MM.1S (cell line): ENCODE measurements around the gene SPEG.
"Not testable (repeated sequence)": the region's sequence is repeated elsewhere in the genome, so short reads cannot be mapped to it uniquely, and the experiment has no call there.

Experiments used
- DNase-seq: peaks from one replicate; pipeline ENCODE4 v3.0.0-alpha.2; 2015
- H2AFZ ChIP-seq: fragments of 300-600 bp; sonication (generic); 2 replicates; pipeline ENCODE4 v1.6.0; 2016; ENCODE audit warnings: antibody characterized with exemption, low read length
- H3F3A ChIP-seq: fragments of 300-600 bp; sonication (generic); 2 replicates; pipeline ENCODE4 v1.6.1; 2016; ENCODE audit warnings: mild to moderate bottlenecking, antibody characterized with exemption, low read length, moderate library complexity, mixed read lengths; ENCODE audit not compliant: insufficient read depth
- H3K27ac ChIP-seq: fragments of 300-600 bp; sonication (generic); 2 replicates; pipeline ENCODE4 v1.5.1; 2016; ENCODE audit warnings: mild to moderate bottlenecking, low read length
- H3K27me3 ChIP-seq: fragments of 300-600 bp; sonication (generic); replicated peaks from 2 replicates; pipeline ENCODE4 v1.6.0; 2016; ENCODE audit warnings: low read length; ENCODE audit not compliant: insufficient read depth
- H3K36me3 ChIP-seq: fragments of 300-600 bp; sonication (generic); replicated peaks from 2 replicates; pipeline ENCODE4 v1.6.1; 2016; ENCODE audit warnings: mild to moderate bottlenecking, low read length, mixed read lengths; ENCODE audit not compliant: insufficient read depth
- H3K4me1 ChIP-seq: fragments of 300-600 bp; sonication (generic); 2 replicates; pipeline ENCODE4 v1.6.1; 2016; ENCODE audit warnings: low read length, mixed read lengths
- H3K4me2 ChIP-seq: fragments of 300-600 bp; sonication (generic); 2 replicates; pipeline ENCODE4 v1.6.0; 2016; ENCODE audit warnings: low read depth, low read length
- H3K4me3 ChIP-seq: fragments of 300-600 bp; sonication (generic); 2 replicates; pipeline ENCODE4 v1.5.1; 2016; ENCODE audit warnings: low read length, mixed read lengths
- H3K79me2 ChIP-seq: fragments of 300-600 bp; sonication (generic); 2 replicates; pipeline ENCODE4 v1.6.1; 2016; ENCODE audit warnings: mixed run types, low read length, mixed read lengths
- H3K9ac ChIP-seq: fragments of 300-600 bp; sonication (generic); 2 replicates; pipeline ENCODE4 v1.6.1; 2016; ENCODE audit warnings: low read length, mixed read lengths
- H3K9me2 ChIP-seq: fragments of 300-600 bp; sonication (generic); replicated peaks from 2 replicates; pipeline ENCODE4 v1.6.1; 2016; ENCODE audit warnings: mild to moderate bottlenecking, low read length, mixed read lengths; ENCODE audit not compliant: insufficient read depth
- H3K9me3 ChIP-seq: fragments of 300-600 bp; sonication (generic); replicated peaks from 2 replicates; pipeline ENCODE4 v1.6.1; 2016; ENCODE audit warnings: mild to moderate bottlenecking, low read length, mixed read lengths; ENCODE audit not compliant: insufficient read depth
- H4K20me1 ChIP-seq: fragments of 300-600 bp; sonication (generic); 2 replicates; pipeline ENCODE4 v1.6.1; 2016; ENCODE audit warnings: mild to moderate bottlenecking, low read length, moderate library complexity, mixed read lengths; ENCODE audit not compliant: insufficient read depth
- CTCF ChIP-seq: fragments of 300-600 bp; sonication (generic); IDR thresholded peaks from 2 replicates; pipeline ENCODE4 v1.5.1; 2016; ENCODE audit warnings: antibody characterized with exemption, low read length, mixed read lengths
- EZH2 ChIP-seq: fragments of 300-600 bp; sonication (generic); optimal IDR thresholded peaks from 2 replicates; pipeline ENCODE3; 2017; ENCODE audit warnings: low read depth, mild to moderate bottlenecking, antibody characterized with exemption, low read length, mixed read lengths
- EZH2phosphoT487 ChIP-seq: fragments of 300-600 bp; sonication (generic); IDR thresholded peaks from 2 replicates; pipeline ENCODE4 v1.6.1; 2018; ENCODE audit warnings: antibody characterized with exemption, low read length

Gene SPEG

GRCh38 chr2:219405958-219406860, 28.4 kb upstream of the SPEG start:
- Histone ChIP-seq H4K20me1 (no peaks in the 10 kb centered on the region), H3K4me3 (no peak overlapping the region), H3K79me2 (no peaks in the 10 kb centered on the region), H3K36me3 (no peaks in the 10 kb centered on the region), H3K27ac (no peak overlapping the region), H3K9me2 (no peaks in the 10 kb centered on the region), H3F3A (no peaks in the 10 kb centered on the region), H3K27me3 (peaks cover 3% of the 10 kb centered on the region; the same call in 1 of the 2 replicates), H3K9me3 (no peaks in the 10 kb centered on the region), H3K4me1 (no peaks in the 10 kb centered on the region), H3K4me2 (no peak overlapping the region), H2AFZ (no peak overlapping the region), H3K9ac (no peak overlapping the region)
- DNase-seq = no peak
- no peak for TF ChIP-seq EZH2
- TF ChIP-seq EZH2phosphoT487 = no peak
- no peak for TF ChIP-seq CTCF

- no peaks in the 10 kb centered on the region for H3K79me2 ChIP-seq
- DNase-seq = no peak
- no peaks in the 10 kb centered on the region for H3K4me1 ChIP-seq
- no peaks in the 10 kb centered on the region for H3K9me2 ChIP-seq
- no peak overlapping the region for H3K4me3 ChIP-seq
- no peaks in the 10 kb centered on the region for H3F3A ChIP-seq
- H3K9ac ChIP-seq = no peak overlapping the region
- H3K27ac ChIP-seq = no peak overlapping the region
- H2AFZ ChIP-seq = no peak overlapping the region
- no peaks in the 10 kb centered on the region for H4K20me1 ChIP-seq
- H3K36me3 ChIP-seq = no peaks in the 10 kb centered on the region
- H3K27me3 ChIP-seq = peaks cover 3% of the 10 kb centered on the region; the same call in 1 of the 2 replicates
- no peaks in the 10 kb centered on the region for H3K9me3 ChIP-seq
- TF ChIP-seq CTCF (no peak), EZH2 (no peak), EZH2phosphoT487 (no peak)
- H3K4me2 ChIP-seq = no peak overlapping the region
These were observed 27.8 kb upstream of the SPEG start for GRCh38 chr2:219406861-219407230.

GRCh38 chr2:219407343-219407742, 27.3 kb upstream of the SPEG start:
- not testable (repeated sequence) for H3K36me3 ChIP-seq, H3K4me2 ChIP-seq, DNase-seq, H3K4me1 ChIP-seq, H3K27ac ChIP-seq, H3K9me3 ChIP-seq, H3F3A ChIP-seq, H3K9me2 ChIP-seq, H4K20me1 ChIP-seq, H3K9ac ChIP-seq, H3K27me3 ChIP-seq, H3K4me3 ChIP-seq, H3K79me2 ChIP-seq, H2AFZ ChIP-seq

GRCh38 chr2:219408204-219408603, 26.4 kb upstream of the SPEG start:
- Histone ChIP-seq H3K79me2 (no peaks in the 10 kb centered on the region), H3K36me3 (no peaks in the 10 kb centered on the region), H3K27me3 (peaks cover 3% of the 10 kb centered on the region; the same call in 1 of the 2 replicates), H3F3A (no peaks in the 10 kb centered on the region), H3K9me2 (no peaks in the 10 kb centered on the region), H2AFZ (no peak overlapping the region), H3K27ac (no peak overlapping the region), H3K9me3 (no peaks in the 10 kb centered on the region), H3K4me3 (no peak overlapping the region), H4K20me1 (no peaks in the 10 kb centered on the region), H3K4me2 (no peak overlapping the region), H3K4me1 (no peaks in the 10 kb centered on the region), H3K9ac (no peak overlapping the region)
- no peak for DNase-seq
- no peak for TF ChIP-seq EZH2
- TF ChIP-seq EZH2phosphoT487 = no peak
